IMR-90 (cell line): ENCODE data around the gene PTH2. TPM values are rescaled to one million over a fixed set of nuclear protein-coding genes. Genes with fewer than 3 reads are reported as not detected.

Source experiments
- ATAC-seq: fragments of 200-7000 bp; cut with Tn5 transposase; 2 replicates; pipeline ENCODE4 v1.9.1; 2020; ENCODE audit warnings: low read depth, mild to moderate bottlenecking, moderate library complexity
- BruUV-seq: library from RNA; stranded (reverse); fragments of 400-500 nt; replicated peaks from 2 replicates; lab custom pipeline; 2021; lab: Mats Ljungman, UMichigan
- CTCF ChIA-PET: fragments of 300-600 bp; formaldehyde crosslinking; extraction: SDS; loops from one replicate; lab custom pipeline; 2021; ENCODE audit warnings: antibody characterized with exemption; lab: Yijun Ruan, JAX
- POLR2A ChIA-PET: fragments of 300-600 bp; sonication (Branson Sonifier 250); formaldehyde crosslinking; loops from one replicate; lab custom pipeline; 2022; ENCODE audit warnings: antibody characterized with exemption; ENCODE audit not compliant: unreplicated experiment; lab: Charles Lee
- DNase-seq: peaks from one replicate; pipeline ENCODE4 v3.0.0; 2013
- H2AFZ ChIP-seq: replicated peaks from 2 replicates; pipeline ENCODE3; 2013; ENCODE audit warnings: low read length, mild to moderate bottlenecking; ENCODE audit not compliant: poor library complexity
- H2AK5ac ChIP-seq: 2 replicates; pipeline ENCODE4 v1.6.1; 2013; ENCODE audit warnings: low read depth, low read length, inconsistent platforms
- H2AK9ac ChIP-seq: replicated peaks from 2 replicates; pipeline ENCODE3; 2013; ENCODE audit warnings: mild to moderate bottlenecking, low read depth, low read length, moderate library complexity; ENCODE audit not compliant: poor library complexity
- H2BK120ac ChIP-seq: 2 replicates; pipeline ENCODE4 v1.6.1; 2013; ENCODE audit warnings: low read depth, low read length, inconsistent platforms
- H2BK15ac ChIP-seq: 3 replicates; pipeline ENCODE4 v1.6.1; 2013; ENCODE audit warnings: low read depth, low read length, inconsistent platforms
- H2BK20ac ChIP-seq: 2 replicates; pipeline ENCODE4 v1.6.1; 2013; ENCODE audit warnings: low read depth, mild to moderate bottlenecking, inconsistent platforms, low read length, moderate library complexity
- H2BK5ac ChIP-seq: 2 replicates; pipeline ENCODE4 v1.6.1; 2013; ENCODE audit warnings: mild to moderate bottlenecking, low read depth, low read length, inconsistent platforms; ENCODE audit not compliant: poor library complexity, severe bottlenecking
- H3K14ac ChIP-seq: replicated peaks from 2 replicates; pipeline ENCODE4 v1.6.1; 2013; ENCODE audit warnings: low read depth, low read length, inconsistent platforms
- H3K18ac ChIP-seq: 2 replicates; pipeline ENCODE4 v1.6.1; 2013; ENCODE audit warnings: low read depth, low read length, control low read depth
- H3K23ac ChIP-seq: 2 replicates; pipeline ENCODE4 v1.6.1; 2013; ENCODE audit warnings: low read depth, low read length, inconsistent platforms
- H3K27ac ChIP-seq: 2 replicates; pipeline ENCODE4 v1.5.1; 2013; ENCODE audit warnings: mild to moderate bottlenecking, control low read depth, low read length; ENCODE audit not compliant: insufficient read depth
- H3K27me3 ChIP-seq: 2 replicates; pipeline ENCODE4 v1.6.1; 2013; ENCODE audit warnings: low read length; ENCODE audit not compliant: control insufficient read depth, insufficient read depth
- H3K36me3 ChIP-seq: 2 replicates; pipeline ENCODE4 v1.6.1; 2013; ENCODE audit warnings: low read length, mixed read lengths; ENCODE audit not compliant: control insufficient read depth, insufficient read depth
- H3K4ac ChIP-seq: 2 replicates; pipeline ENCODE4 v1.6.1; 2013; ENCODE audit warnings: low read depth, low read length, inconsistent platforms
- H3K4me1 ChIP-seq: 2 replicates; pipeline ENCODE4 v1.6.1; 2013; ENCODE audit warnings: low read length, mixed read lengths; ENCODE audit not compliant: control insufficient read depth, insufficient read depth
- H3K4me2 ChIP-seq: 2 replicates; pipeline ENCODE4 v1.6.1; 2013; ENCODE audit warnings: low read depth, mild to moderate bottlenecking, control low read depth, low read length, moderate library complexity
- H3K4me3 ChIP-seq: 2 replicates; pipeline ENCODE4 v1.5.1; 2013; ENCODE audit warnings: low read depth, mild to moderate bottlenecking, control low read depth, low read length, moderate library complexity; ENCODE audit not compliant: insufficient read depth
- H3K56ac ChIP-seq: 2 replicates; pipeline ENCODE4 v1.6.1; 2013; ENCODE audit warnings: low read length, inconsistent platforms; ENCODE audit not compliant: insufficient read depth; ENCODE audit errors: extremely low read depth
- H3K79me1 ChIP-seq, 2 experiments: 2 replicates each; pipeline ENCODE4 v1.6.1; 2013; ENCODE audit warnings: low read length in 2 of 2, inconsistent platforms in 1 of 2, low read depth in 1 of 2
- H3K9ac ChIP-seq: 2 replicates; pipeline ENCODE4 v1.6.1; 2013; ENCODE audit warnings: low read depth, low read length, control low read depth
- H3K9me1 ChIP-seq: 2 replicates; pipeline ENCODE4 v1.6.1; 2013; ENCODE audit warnings: low read length, inconsistent platforms; ENCODE audit not compliant: insufficient read depth
- H3K9me3 ChIP-seq: 2 replicates; pipeline ENCODE4 v1.6.1; 2013; ENCODE audit warnings: low read length; ENCODE audit not compliant: control insufficient read depth, insufficient read depth
- H4K20me1 ChIP-seq: 2 replicates; pipeline ENCODE4 v1.6.1; 2013; ENCODE audit warnings: low read length, inconsistent platforms; ENCODE audit not compliant: insufficient read depth
- H4K5ac ChIP-seq: 2 replicates; pipeline ENCODE4 v1.6.1; 2013; ENCODE audit warnings: mild to moderate bottlenecking, low read depth, low read length, control low read depth
- H4K8ac ChIP-seq, 2 experiments: 2 replicates each; pipeline ENCODE4 v1.6.1; 2013; ENCODE audit warnings: low read depth in 2 of 2, low read length in 2 of 2, control low read depth in 1 of 2, inconsistent platforms in 1 of 2
- H4K91ac ChIP-seq: 2 replicates; pipeline ENCODE4 v1.6.1; 2013; ENCODE audit warnings: low read depth, low read length, inconsistent platforms; ENCODE audit not compliant: insufficient read depth
- BHLHE40 ChIP-seq: fragments of 150-350 bp; IDR thresholded peaks from 2 replicates; pipeline ENCODE4 v1.6.1; 2016; ENCODE audit warnings: mild to moderate bottlenecking, low read depth, low read length
- CHD1 ChIP-seq: IDR thresholded peaks from 2 replicates; pipeline ENCODE4 v1.6.1; 2012; ENCODE audit warnings: low read depth, low read length, improper control_type of control experiment
- MAFK ChIP-seq: IDR thresholded peaks from 2 replicates; pipeline ENCODE4 v1.6.1; 2012; ENCODE audit warnings: low read depth, low read length, improper control_type of control experiment
- MXI1 ChIP-seq: IDR thresholded peaks from 2 replicates; pipeline ENCODE4 v1.6.1; 2012; ENCODE audit warnings: low read depth, mild to moderate bottlenecking, low read length, moderate library complexity, borderline replicate concordance
- NFE2L2 ChIP-seq: fragments of 150-350 bp; IDR thresholded peaks from 2 replicates; pipeline ENCODE4 v1.6.1; 2016; ENCODE audit warnings: low read depth, mild to moderate bottlenecking, low read length
- POLR2A ChIP-seq: IDR thresholded peaks from 2 replicates; pipeline ENCODE4 v1.6.1; 2012; ENCODE audit warnings: mild to moderate bottlenecking, low read depth, low read length
- RAD21 ChIP-seq: IDR thresholded peaks from 2 replicates; pipeline ENCODE4 v1.6.1; 2012; ENCODE audit warnings: low read length, improper control_type of control experiment
- RCOR1 ChIP-seq: IDR thresholded peaks from 2 replicates; pipeline ENCODE4 v1.6.1; 2012; ENCODE audit warnings: mild to moderate bottlenecking, low read length, improper control_type of control experiment; ENCODE audit not compliant: insufficient replicate concordance
- WGBS, 2 experiments: methylation state at CpG; one replicate each; pipeline versions ENCODE4 v1.1.5 to v1.1.7; 2013; ENCODE audit warnings: missing lambda C conversion rate in 2 of 2; ENCODE audit not compliant: insufficient read length in 1 of 2; ENCODE audit errors: extremely low coverage in 2 of 2; 5-methylcytosine and 5-hydroxymethylcytosine counted together
- dilution Hi-C: fragments of 300-500 bp; cut with HindIII; formaldehyde crosslinking; loops from one replicate; pipeline ENCODE4 v1.14.3; 2018; ENCODE audit warnings: low sequenced_read_pairs; ENCODE audit not compliant: unreplicated experiment
- in situ Hi-C: fragments of 300-500 bp; cut with MboI; formaldehyde crosslinking; loops from 3 replicates; pipeline ENCODE4 v1.14.3; 2019; ENCODE audit warnings: low sequenced_read_pairs, inconsistent platforms, mixed read lengths
- intact Hi-C: fragments of 100-400 bp; cut with micrococcal nuclease; formaldehyde crosslinking; loops from 2 replicates; pipeline ENCODE4 v1.10.0; 2022
- polyA plus RNA-seq, 3 experiments: library from polyadenylated mRNA; depleted of rRNA; stranded (reverse); fragments of >200 nt; gene quantifications; 2 replicates each; pipeline ENCODE4 v1.2.3, GENCODE V29; 2012; ENCODE audit warnings: low replicate concordance in 1 of 3
- total RNA-seq: library from RNA; depleted of rRNA; stranded (reverse); fragments of >200 nt; gene quantifications from 2 replicates; pipeline ENCODE4 v1.2.3, GENCODE V29; 2012
- TF ChIP-seq, protein P1 (sequence below): fragments of 150-350 bp; IDR thresholded peaks from 2 replicates; pipeline ENCODE4 v1.6.1; 2016; ENCODE audit warnings: low read depth, mild to moderate bottlenecking, low read length, moderate library complexity, borderline replicate concordance

Gene PTH2
- total and polyA plus RNA-seq, 2 of the 4 experiments (the other 2 are of a cell fraction), result not detected

DNA sequence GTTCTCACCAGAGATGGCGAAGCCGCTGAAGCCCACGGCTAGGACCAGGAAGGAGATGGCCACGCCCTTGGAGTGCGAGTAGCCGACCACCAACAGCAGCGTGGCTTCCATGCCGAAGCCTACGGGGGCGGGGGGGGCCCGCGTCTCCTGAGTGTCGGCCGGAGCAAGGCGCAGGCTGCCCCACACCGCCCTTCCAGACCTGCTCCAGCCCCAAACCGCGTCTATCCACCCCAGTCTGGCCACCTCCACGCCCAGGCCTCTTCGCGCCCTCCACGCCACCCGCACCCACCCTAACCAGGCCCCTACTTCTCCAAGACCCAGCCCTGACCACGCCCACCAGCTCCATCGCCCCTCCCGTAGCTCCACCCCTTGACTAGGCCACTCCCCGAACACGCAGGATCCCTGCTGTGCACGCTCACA is 8.1 kb upstream of the PTH2 start:
- in situ Hi-C loops, result loop anchor here (10.0 kb wide), 1 partner anchor 167 kb away; no protein-coding TSS in a partner anchor
- Histone ChIP-seq H4K5ac (no peak overlapping the region), H2BK5ac (no peak overlapping the region), H3K23ac (no peak overlapping the region), H2AFZ (no peak overlapping the region), H2AK9ac (no peak overlapping the region), H4K91ac (no peak overlapping the region), H3K9me1 (no peaks in the 10 kb centered on the region), H3K4me3 (no peak overlapping the region), H4K20me1 (no peaks in the 10 kb centered on the region), H3K79me1 (no peaks in the 10 kb centered on the region), H3K9ac (no peak overlapping the region), H3K27me3 (peaks cover 95% of the 10 kb centered on the region), H3K9me3 (peaks cover 18% of the 10 kb centered on the region), H2BK15ac (no peak overlapping the region), H3K4ac (no peak overlapping the region), H3K36me3 (no peaks in the 10 kb centered on the region), H3K14ac (no peak overlapping the region), H3K56ac (no peak overlapping the region), H2AK5ac (no peak overlapping the region), H2BK20ac (no peak overlapping the region), H2BK120ac (no peak overlapping the region), H3K4me1 (no peaks in the 10 kb centered on the region), H3K4me2 (no peak overlapping the region), H3K18ac (no peak overlapping the region), H4K8ac (no peak overlapping the region), H3K27ac (no peak overlapping the region)
- intact Hi-C loops, result no loop called here
- 39% methylated on average over 12 of the region's 29 CpGs; no CpG with 5 or more reads in 1 of the 2 experiments for WGBS, 2 experiments
- POLR2A ChIA-PET, result interaction anchor here (0.6 to 0.7 kb wide), 2 partner anchors 15 to 21 kb away, joined by 3 to 6 read pairs; no protein-coding TSS in a partner anchor
- DNase-seq (no peak), ATAC-seq (no peak)
- BruUV-seq, result no TSS peak
- dilution Hi-C loops, result no loop called here
- TF ChIP-seq, protein P1, sequence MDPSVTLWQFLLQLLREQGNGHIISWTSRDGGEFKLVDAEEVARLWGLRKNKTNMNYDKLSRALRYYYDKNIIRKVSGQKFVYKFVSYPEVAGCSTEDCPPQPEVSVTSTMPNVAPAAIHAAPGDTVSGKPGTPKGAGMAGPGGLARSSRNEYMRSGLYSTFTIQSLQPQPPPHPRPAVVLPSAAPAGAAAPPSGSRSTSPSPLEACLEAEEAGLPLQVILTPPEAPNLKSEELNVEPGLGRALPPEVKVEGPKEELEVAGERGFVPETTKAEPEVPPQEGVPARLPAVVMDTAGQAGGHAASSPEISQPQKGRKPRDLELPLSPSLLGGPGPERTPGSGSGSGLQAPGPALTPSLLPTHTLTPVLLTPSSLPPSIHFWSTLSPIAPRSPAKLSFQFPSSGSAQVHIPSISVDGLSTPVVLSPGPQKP, result no peak
- TF ChIP-seq BHLHE40 (no peak), RAD21 (no peak), MAFK (no peak), RCOR1 (no peak), NFE2L2 (no peak), MXI1 (no peak), CHD1 (no peak), POLR2A (no peak)
- CTCF ChIA-PET, result no interaction called here
